ENCODE results near the gene KPRP. TPM values are rescaled to one million over a fixed set of nuclear protein-coding genes. Genes with fewer than 3 reads are reported as not detected.

Gene KPRP
- polyA plus RNA-seq, 1 experiment = not detected

DNA sequence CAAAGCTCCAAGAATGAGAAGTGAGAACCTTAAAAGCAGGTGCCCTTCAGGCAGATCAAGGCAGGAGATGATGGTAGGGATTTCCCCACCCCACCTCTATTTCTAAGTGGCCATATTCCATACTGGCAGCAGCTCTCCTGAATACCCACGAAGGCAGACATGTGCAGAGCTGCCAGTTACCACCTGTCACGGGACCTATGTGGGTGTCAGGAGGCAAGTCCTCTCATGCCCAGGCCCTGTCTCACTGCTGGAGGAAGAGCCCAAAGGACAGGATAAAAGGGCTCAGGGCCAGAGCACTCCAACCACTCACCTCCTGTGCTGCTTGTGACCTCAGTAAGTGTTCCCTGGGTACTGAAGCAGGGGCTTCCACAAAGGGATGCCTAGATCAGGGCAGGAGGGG, 53.2 kb downstream of the KPRP start:
- no peak for DNase-seq (ENCODE audit: low read depth)
- no peak for TF ChIP-seq CTCF (IDR thresholded peaks at IDR 0.05; ENCODE audit: insufficient read depth, low read depth, low read length)
- no peaks in the 10 kb centered on the region for H3K27me3 ChIP-seq (ENCODE audit: control insufficient read depth, insufficient read depth, low read length)
- H3K4me3 ChIP-seq (ENCODE audit: low read depth, low read length) = no peak overlapping the region
- ChIA-PET CTCF (no interaction called here), POLR2A (no interaction called here)
- no peaks in the 10 kb centered on the region for H3K36me3 ChIP-seq (ENCODE audit: control insufficient read depth, insufficient read depth, low read length)

Other genes with a start within 250 kb of the KPRP start
- gene LCE5A, start 247.2 kb upstream of the KPRP start, polyA plus RNA-seq (2011; rRNA removed) = not detected in 2 replicates
- gene CRCT1, start 243.5 kb upstream of the KPRP start, polyA plus RNA-seq (2011; rRNA removed) = not detected in 2 replicates
- gene LCE3E, start 191.2 kb upstream of the KPRP start, polyA plus RNA-seq (2011; rRNA removed) = not detected in 2 replicates
- not detected in 2 replicates for gene LCE3D, start 177.5 kb upstream of the KPRP start, polyA plus RNA-seq (2011; rRNA removed)
- gene LCE3C, start 157.8 kb upstream of the KPRP start, polyA plus RNA-seq (2011; rRNA removed) = not detected in 2 replicates
- not detected in 2 replicates for gene LCE3B, start 144.2 kb upstream of the KPRP start, polyA plus RNA-seq (2011; rRNA removed)
- gene LCE3A, start 134.9 kb upstream of the KPRP start, polyA plus RNA-seq (2011; rRNA removed) = not detected in 2 replicates
- not detected in 2 replicates for gene LCE2D, start 94.6 kb upstream of the KPRP start, polyA plus RNA-seq (2011; rRNA removed)
- not detected in 2 replicates for gene LCE2C, start 82.7 kb upstream of the KPRP start, polyA plus RNA-seq (2011; rRNA removed)
- not detected in 2 replicates for gene LCE2B, start 71.9 kb upstream of the KPRP start, polyA plus RNA-seq (2011; rRNA removed)
- not detected in 2 replicates for gene LCE2A, start 59.7 kb upstream of the KPRP start, polyA plus RNA-seq (2011; rRNA removed)
- gene LCE4A, start 49.9 kb upstream of the KPRP start, polyA plus RNA-seq (2011; rRNA removed) = not detected in 2 replicates
- gene LCE1F, start 17.1 kb downstream of the KPRP start, polyA plus RNA-seq (2011; rRNA removed) = not detected in 2 replicates
- gene LCE1E, start 28.2 kb downstream of the KPRP start, polyA plus RNA-seq (2011; rRNA removed) = not detected in 2 replicates
- gene LCE1D, start 38.7 kb downstream of the KPRP start, polyA plus RNA-seq (2011; rRNA removed) = not detected in 2 replicates
- not detected in 2 replicates for gene LCE1C, start 48.6 kb downstream of the KPRP start, polyA plus RNA-seq (2011; rRNA removed)
- gene LCE1B, start 53.9 kb downstream of the KPRP start, polyA plus RNA-seq (2011; rRNA removed) = not detected in 2 replicates
- gene LCE1A, start 69.4 kb downstream of the KPRP start, polyA plus RNA-seq (2011; rRNA removed) = not detected in 2 replicates
- gene LCE6A, start 84.8 kb downstream of the KPRP start, polyA plus RNA-seq (2011; rRNA removed) = not detected in 2 replicates
- not detected in 2 replicates for gene LCE7A, start 102.0 kb downstream of the KPRP start, polyA plus RNA-seq (2011; rRNA removed)
- gene SMCP, start 120.3 kb downstream of the KPRP start, polyA plus RNA-seq (2011; rRNA removed) = not detected in 2 replicates
- gene IVL, start 150.5 kb downstream of the KPRP start, polyA plus RNA-seq (2011; rRNA removed) = 0.05 TPM in 1 of 2 replicates, not detected in the other
- gene SPRR5, start 189.2 kb downstream of the KPRP start, polyA plus RNA-seq (2011; rRNA removed) = not detected in 2 replicates
- not detected in 2 replicates for gene SPRR4, start 212.6 kb downstream of the KPRP start, polyA plus RNA-seq (2011; rRNA removed)
- gene SPRR1A, start 226.1 kb downstream of the KPRP start, polyA plus RNA-seq (2011; rRNA removed) = not detected in 2 replicates
- not detected in 2 replicates for gene SPRR3, start 243.7 kb downstream of the KPRP start, polyA plus RNA-seq (2011; rRNA removed)